ENCODE results near the gene UMOD. TPM values are rescaled to one million over a fixed set of nuclear protein-coding genes. Genes with fewer than 3 reads are reported as not detected.
"Not testable (repeated sequence)": the region's sequence is repeated elsewhere in the genome, so short reads cannot be mapped to it uniquely, and the experiment has no call there.

Gene UMOD
- total RNA-seq, 2 donors from 2014 or later = not detected

GRCh38 chr16:20323591-20324117 is 28.9 kb downstream of the UMOD start:
- H3K27me3 ChIP-seq = no peaks in the 10 kb centered on the region
- H3K4me3 ChIP-seq = no peak overlapping the region
- H3K9me3 ChIP-seq = no peaks in the 10 kb centered on the region
- H3K4me1 ChIP-seq = no peaks in the 10 kb centered on the region
- H3K36me3 ChIP-seq = no peaks in the 10 kb centered on the region
- no peak for TF ChIP-seq CTCF (IDR thresholded peaks at IDR 0.05)
- DNase-seq (ENCODE audit: low spot score) = no peak
- no peak overlapping the region for H3K27ac ChIP-seq

- H3K36me3 ChIP-seq = no peaks in the 10 kb centered on the region
- H3K27me3 ChIP-seq = no peaks in the 10 kb centered on the region
- no peaks in the 10 kb centered on the region for H3K9me3 ChIP-seq
- no peak for TF ChIP-seq CTCF (IDR thresholded peaks at IDR 0.05)
- no peak for DNase-seq (ENCODE audit: low spot score)
- H3K27ac ChIP-seq = no peak overlapping the region
- no peak overlapping the region for H3K4me3 ChIP-seq
- no peaks in the 10 kb centered on the region for H3K4me1 ChIP-seq
Measured at GRCh38 chr16:20322696-20323095, 29.8 kb downstream of the UMOD start.

GRCh38 chr16:20321671-20322070 is 30.8 kb downstream of the UMOD start:
- Histone ChIP-seq H3K27ac (no peak overlapping the region), H3K4me3 (no peak overlapping the region), H3K36me3 (no peaks in the 10 kb centered on the region), H3K9me3 (no peaks in the 10 kb centered on the region), H3K4me1 (no peaks in the 10 kb centered on the region), H3K27me3 (no peaks in the 10 kb centered on the region)
- TF ChIP-seq CTCF (IDR thresholded peaks at IDR 0.05) = no peak
- no peak for DNase-seq (ENCODE audit: low spot score)

GRCh38 chr16:20321051-20321450 is 31.5 kb downstream of the UMOD start:
- H3K4me1 ChIP-seq; H3K4me3 ChIP-seq; H3K36me3 ChIP-seq; H3K27ac ChIP-seq; H3K9me3 ChIP-seq; H3K27me3 ChIP-seq; DNase-seq (ENCODE audit: low spot score): not testable (repeated sequence)

GRCh38 chr16:20320592-20320991 is 31.9 kb downstream of the UMOD start:
- H3K27ac ChIP-seq = no peak overlapping the region
- H3K4me3 ChIP-seq = no peak overlapping the region
- H3K4me1 ChIP-seq = no peaks in the 10 kb centered on the region
- no peaks in the 10 kb centered on the region for H3K27me3 ChIP-seq
- no peak for DNase-seq (ENCODE audit: low spot score)
- H3K36me3 ChIP-seq = no peaks in the 10 kb centered on the region
- no peak for TF ChIP-seq CTCF (IDR thresholded peaks at IDR 0.05)
- no peaks in the 10 kb centered on the region for H3K9me3 ChIP-seq

GRCh38 chr16:20320178-20320577 is 32.3 kb downstream of the UMOD start:
- no peak for TF ChIP-seq CTCF (IDR thresholded peaks at IDR 0.05)
- no peaks in the 10 kb centered on the region for H3K9me3 ChIP-seq
- H3K36me3 ChIP-seq = no peaks in the 10 kb centered on the region
- no peak overlapping the region for H3K27ac ChIP-seq
- no peak overlapping the region for H3K4me3 ChIP-seq
- no peaks in the 10 kb centered on the region for H3K27me3 ChIP-seq
- H3K4me1 ChIP-seq = no peaks in the 10 kb centered on the region
- DNase-seq (ENCODE audit: low spot score) = no peak

Measured in right atrium auricular region (tissue), 2 donors.